RWPE2 (cell line): ENCODE measurements around the gene LINGO4.

ENCODE experiments used
- ATAC-seq: fragments of 200-7000 bp; cut with Tn5 transposase; 3 replicates; pipeline ENCODE4 v1.9.1; 2021; ENCODE audit warnings: low read depth
- DNase-seq: peaks from one replicate; pipeline ENCODE4 v3.0.0-alpha.2; 2020; ENCODE audit warnings: low spot score
- H3K27ac ChIP-seq: fragments of 450-650 bp; 2 replicates; pipeline ENCODE4 v1.5.1; 2017; ENCODE audit warnings: mild to moderate bottlenecking; ENCODE audit not compliant: poor library complexity, severe bottlenecking
- H3K27me3 ChIP-seq: fragments of 250-450 bp; sonication (Bioruptor Pico); 2 replicates; pipeline ENCODE4 v1.5.1; 2021; ENCODE audit warnings: mild to moderate bottlenecking, moderate library complexity; ENCODE audit not compliant: insufficient read depth, poor library complexity, severe bottlenecking
- H3K36me3 ChIP-seq: fragments of 250-450 bp; sonication (Bioruptor Pico); 2 replicates; pipeline ENCODE4 v1.5.1; 2020; ENCODE audit warnings: low read depth, mild to moderate bottlenecking, moderate library complexity
- H3K4me1 ChIP-seq: fragments of 250-450 bp; sonication (Bioruptor Pico); 2 replicates; pipeline ENCODE4 v1.5.1; 2021; ENCODE audit warnings: mild to moderate bottlenecking, moderate library complexity; ENCODE audit not compliant: insufficient read depth, poor library complexity, severe bottlenecking
- H3K4me3 ChIP-seq: fragments of 250-450 bp; sonication (Bioruptor Pico); 2 replicates; pipeline ENCODE4 v1.5.1; 2021; ENCODE audit warnings: mild to moderate bottlenecking, moderate library complexity; ENCODE audit not compliant: severe bottlenecking
- H3K9me3 ChIP-seq: fragments of 250-450 bp; sonication (Bioruptor Pico); 2 replicates; pipeline ENCODE4 v1.5.1; 2021; ENCODE audit warnings: mild to moderate bottlenecking, moderate library complexity; ENCODE audit not compliant: severe bottlenecking
- CTCF ChIP-seq: fragments of 450-650 bp; IDR thresholded peaks from one replicate; pipeline ENCODE4 v1.5.1; 2017; ENCODE audit warnings: mild to moderate bottlenecking, moderate library complexity; ENCODE audit not compliant: poor library complexity, severe bottlenecking

LINGO4 gene

GRCh38 chr1:151763990-151764389 lies 41.2 kb downstream of the LINGO4 start:
- TF ChIP-seq CTCF, result no peak
- peaks cover 23% of the 10 kb centered on the region for H3K4me1 ChIP-seq
- no peaks in the 10 kb centered on the region for H3K27me3 ChIP-seq
- H3K27ac ChIP-seq, result peak overlapping the region; percentile 64
- DNase-seq (no peak), ATAC-seq (no peak)
- H3K4me3 ChIP-seq, result peak overlapping the region; percentile 62
- no peaks in the 10 kb centered on the region for H3K9me3 ChIP-seq
- H3K36me3 ChIP-seq, result peaks cover 33% of the 10 kb centered on the region

DNA sequence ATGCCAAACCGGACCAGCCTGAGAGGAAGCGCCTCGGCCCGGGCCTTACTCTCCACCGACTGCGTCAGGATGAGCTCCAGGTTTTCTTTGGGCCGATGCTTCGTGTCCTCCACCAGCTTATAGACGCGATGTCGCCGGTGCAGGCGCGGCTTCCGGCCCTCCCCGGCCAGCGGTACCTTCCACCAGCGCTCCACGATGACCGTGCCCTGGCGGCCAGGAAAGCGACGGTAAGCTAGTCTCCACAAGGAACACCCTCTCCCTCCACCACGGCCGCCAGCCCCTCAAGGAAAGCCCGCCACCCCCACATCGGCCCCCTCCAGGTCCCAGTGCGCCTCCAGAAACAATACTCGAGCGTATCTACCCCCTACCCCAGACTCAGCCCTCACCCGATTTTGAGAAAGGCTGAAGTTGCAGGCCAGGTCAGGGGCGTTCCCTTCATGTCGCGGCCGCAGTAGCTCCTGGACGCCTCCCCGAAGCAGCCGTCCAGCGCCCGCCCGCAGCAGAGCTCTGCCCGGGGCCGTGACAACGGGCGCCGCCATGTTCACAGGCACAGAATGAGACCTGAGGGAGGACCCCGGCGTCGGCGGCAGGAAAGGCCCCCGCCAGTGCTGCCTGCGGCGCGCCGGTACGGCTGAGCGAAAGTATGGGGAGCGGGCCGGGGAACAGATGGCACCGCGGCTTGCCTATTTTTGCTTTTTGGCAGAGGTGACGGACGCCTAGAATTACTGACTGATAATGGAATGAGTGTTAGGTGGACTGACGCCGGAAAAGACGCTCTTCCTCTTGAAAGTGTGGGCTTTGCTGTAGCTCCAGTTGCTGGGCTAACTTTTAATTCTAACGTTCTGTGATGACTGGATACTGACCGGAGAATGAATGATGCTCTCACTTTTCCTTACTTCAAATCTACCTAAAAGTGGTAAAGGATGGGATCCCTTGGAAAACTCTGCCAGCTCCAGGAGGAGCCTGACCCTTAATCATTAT lies 42.0 kb downstream of the LINGO4 start, which contains the start of gene MRPL9:
MRPL9 (minus strand) TSS at position 556 of the 981 bp plus-strand sequence; CDS start at position 539, 17 bp downstream.
- no peaks in the 10 kb centered on the region for H3K27me3 ChIP-seq
- ATAC-seq, result peak; percentile 99
- peaks cover 33% of the 10 kb centered on the region for H3K36me3 ChIP-seq
- H3K9me3 ChIP-seq, result no peaks in the 10 kb centered on the region
- H3K27ac ChIP-seq, result peak within 1 kb of the TSS; percentile 64
- peaks cover 16% of the 10 kb centered on the region for H3K4me1 ChIP-seq
- H3K4me3 ChIP-seq, result peak within 1 kb of the TSS; percentile 62
- peak; percentile 82 for DNase-seq
- TF ChIP-seq CTCF, result peak; percentile 3

- Histone ChIP-seq H3K27me3 (no peaks in the 10 kb centered on the region), H3K36me3 (peaks cover 33% of the 10 kb centered on the region), H3K4me1 (peaks cover 17% of the 10 kb centered on the region), H3K4me3 (no peak overlapping the region), H3K9me3 (no peaks in the 10 kb centered on the region), H3K27ac (no peak overlapping the region)
- ATAC-seq (no peak), DNase-seq (no peak)
- no peak for TF ChIP-seq CTCF
These were observed 44.4 kb downstream of the LINGO4 start for GRCh38 chr1:151760597-151761385.

DNA sequence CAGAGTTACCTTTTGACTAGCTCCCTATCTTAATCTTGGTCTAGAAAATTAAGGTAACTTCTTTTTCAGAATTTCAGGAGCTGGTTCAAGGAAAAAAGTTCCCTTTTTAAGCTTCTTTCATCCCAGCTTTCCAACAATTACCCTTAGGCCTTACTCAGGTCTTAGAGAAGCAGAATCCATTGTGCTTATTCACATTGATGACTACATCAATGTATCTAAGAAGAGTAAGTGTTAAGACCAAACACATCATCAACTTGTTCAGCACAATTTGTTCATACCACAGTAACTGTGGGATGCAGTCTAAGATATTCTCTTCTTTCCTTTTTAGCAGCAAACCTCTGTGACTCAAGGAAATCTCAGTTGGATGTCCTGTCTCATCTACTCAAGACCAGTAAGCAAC lies 46.0 kb downstream of the LINGO4 start:
- Histone ChIP-seq H3K36me3 (peaks cover 33% of the 10 kb centered on the region), H3K27me3 (no peaks in the 10 kb centered on the region), H3K4me1 (peaks cover 9% of the 10 kb centered on the region), H3K27ac (no peak overlapping the region), H3K4me3 (no peak overlapping the region), H3K9me3 (no peaks in the 10 kb centered on the region)
- no peak for ATAC-seq
- DNase-seq, result no peak
- no peak for TF ChIP-seq CTCF
